PC-3 (cell line): ENCODE measurements around the gene BSG. TPM values are rescaled to one million over a fixed set of nuclear protein-coding genes. Genes with fewer than 3 reads are reported as not detected.

Experiments used
- ATAC-seq: fragments of 200-7000 bp; cut with Tn5 transposase; 2 replicates; pipeline ENCODE4 v1.9.1; 2020; ENCODE audit warnings: mild to moderate bottlenecking, moderate library complexity
- BruUV-seq: library from RNA; stranded (reverse); fragments of 400-500 nt; replicated peaks from 2 replicates; lab custom pipeline; 2021; lab: Mats Ljungman, UMichigan
- CTCF ChIA-PET: fragments of 300-600 bp; sonication (Branson Sonifier 250); formaldehyde crosslinking; loops from one replicate; lab custom pipeline; 2022; ENCODE audit warnings: antibody characterized with exemption; lab: Charles Lee
- POLR2A ChIA-PET: fragments of 300-600 bp; sonication (Branson Sonifier 250); formaldehyde crosslinking; loops from one replicate; lab custom pipeline; 2022; ENCODE audit warnings: antibody characterized with exemption; ENCODE audit not compliant: unreplicated experiment; lab: Charles Lee
- DNase-seq: peaks from one replicate; pipeline ENCODE4 v3.0.0-alpha.2; 2015
- H2AFZ ChIP-seq: fragments of 300-600 bp; sonication (generic); 2 replicates; pipeline ENCODE4 v1.6.0; 2016; ENCODE audit warnings: antibody characterized with exemption, low read length
- H3F3A ChIP-seq: fragments of 300-600 bp; sonication (generic); one replicate; pipeline ENCODE4 v1.6.0; 2017; ENCODE audit warnings: antibody characterized with exemption, low read length, control low read depth, mild to moderate bottlenecking; ENCODE audit not compliant: unreplicated experiment
- H3K27ac ChIP-seq: fragments of 300-600 bp; sonication (generic); 2 replicates; pipeline ENCODE4 v1.5.1; 2016; ENCODE audit warnings: mild to moderate bottlenecking, low read length
- H3K27me3 ChIP-seq: fragments of 300-600 bp; sonication (generic); 2 replicates; pipeline ENCODE4 v1.6.1; 2016; ENCODE audit warnings: low read length, mixed read lengths
- H3K36me3 ChIP-seq: fragments of 300-600 bp; sonication (generic); 2 replicates; pipeline ENCODE4 v1.6.1; 2016; ENCODE audit warnings: low read depth, mixed run types, low read length, mixed read lengths
- H3K4me1 ChIP-seq: fragments of 300-600 bp; sonication (generic); 2 replicates; pipeline ENCODE4 v1.5.1; 2016; ENCODE audit warnings: low read length; ENCODE audit not compliant: insufficient read depth
- H3K4me2 ChIP-seq: fragments of 300-600 bp; sonication (generic); 2 replicates; pipeline ENCODE4 v1.6.0; 2016; ENCODE audit warnings: low read length
- H3K4me3 ChIP-seq: fragments of 300-600 bp; sonication (generic); 2 replicates; pipeline ENCODE4 v1.5.1; 2016; ENCODE audit warnings: mild to moderate bottlenecking, low read length, mixed read lengths
- H3K79me2 ChIP-seq: fragments of 300-600 bp; sonication (generic); 2 replicates; pipeline ENCODE4 v1.6.1; 2017; ENCODE audit warnings: low read length, mixed read lengths
- H3K9ac ChIP-seq: fragments of 300-600 bp; sonication (generic); 2 replicates; pipeline ENCODE4 v1.6.0; 2016; ENCODE audit warnings: mild to moderate bottlenecking, low read length
- H3K9me2 ChIP-seq: fragments of 300-600 bp; sonication (generic); replicated peaks from 2 replicates; pipeline ENCODE4 v1.6.1; 2016; ENCODE audit warnings: mixed run types, low read length, mixed read lengths
- H3K9me3 ChIP-seq: fragments of 300-600 bp; sonication (generic); 2 replicates; pipeline ENCODE4 v1.6.1; 2016; ENCODE audit warnings: low read length, mixed read lengths
- H4K20me1 ChIP-seq: fragments of 300-600 bp; sonication (generic); 2 replicates; pipeline ENCODE4 v1.6.1; 2016; ENCODE audit warnings: low read length, mixed read lengths
- EZH2 ChIP-seq: fragments of 300-600 bp; sonication (generic); IDR thresholded peaks from one replicate; pipeline ENCODE4 v1.6.1; 2017; ENCODE audit warnings: antibody characterized with exemption, mild to moderate bottlenecking, low read length; ENCODE audit not compliant: unreplicated experiment
- EZH2phosphoT487 ChIP-seq: fragments of 300-600 bp; sonication (generic); IDR thresholded peaks from 2 replicates; pipeline ENCODE4 v1.6.1; 2018; ENCODE audit warnings: mild to moderate bottlenecking, antibody characterized with exemption, low read length, borderline replicate concordance
- intact Hi-C: fragments of 100-400 bp; cut with micrococcal nuclease; formaldehyde crosslinking; loops from 2 replicates; pipeline ENCODE4 v1.9.0; 2023
- total RNA-seq: library from RNA; depleted of rRNA; stranded (reverse); fragments of >200 nt; gene quantifications from 2 replicates; pipeline ENCODE4 v1.2.3, GENCODE V29; 2014
- TF ChIP-seq, protein P1 (sequence below): fragments of 300-600 bp; sonication (generic); conservative IDR thresholded peaks from 2 replicates; pipeline ENCODE4 v1.5.1; 2017; ENCODE audit warnings: antibody characterized with exemption, low read depth, mild to moderate bottlenecking, low read length

The BSG gene
- total RNA-seq, 1 experiment from 2014 or later, result 458 TPM

- H2AFZ ChIP-seq, result no peak overlapping the region
- H4K20me1 ChIP-seq, result no peaks in the 10 kb centered on the region
- no peak overlapping the region for H3K4me3 ChIP-seq
- no peaks in the 10 kb centered on the region for H3K36me3 ChIP-seq
- no peaks in the 10 kb centered on the region for H3K79me2 ChIP-seq
- H3F3A ChIP-seq, result no peaks in the 10 kb centered on the region
- intact Hi-C loops, result no loop called here
- H3K4me1 ChIP-seq, result peaks cover 10% of the 10 kb centered on the region
- DNase-seq (peak; percentile 36), ATAC-seq (no peak)
- H3K9me2 ChIP-seq, result no peaks in the 10 kb centered on the region
- H3K9ac ChIP-seq, result no peak overlapping the region
- TF ChIP-seq EZH2 (no peak), EZH2phosphoT487 (no peak)
- H3K9me3 ChIP-seq, result no peaks in the 10 kb centered on the region
- ChIA-PET POLR2A (no interaction called here), CTCF (no interaction called here)
- no peak overlapping the region for H3K4me2 ChIP-seq
- H3K27ac ChIP-seq, result no peak overlapping the region
- no TSS peak for BruUV-seq
- H3K27me3 ChIP-seq, result peaks cover 7% of the 10 kb centered on the region; the same call in 1 of the 2 replicates
These were observed 18.9 kb downstream of the BSG start for GRCh38 chr19:591099-591958.

DNA sequence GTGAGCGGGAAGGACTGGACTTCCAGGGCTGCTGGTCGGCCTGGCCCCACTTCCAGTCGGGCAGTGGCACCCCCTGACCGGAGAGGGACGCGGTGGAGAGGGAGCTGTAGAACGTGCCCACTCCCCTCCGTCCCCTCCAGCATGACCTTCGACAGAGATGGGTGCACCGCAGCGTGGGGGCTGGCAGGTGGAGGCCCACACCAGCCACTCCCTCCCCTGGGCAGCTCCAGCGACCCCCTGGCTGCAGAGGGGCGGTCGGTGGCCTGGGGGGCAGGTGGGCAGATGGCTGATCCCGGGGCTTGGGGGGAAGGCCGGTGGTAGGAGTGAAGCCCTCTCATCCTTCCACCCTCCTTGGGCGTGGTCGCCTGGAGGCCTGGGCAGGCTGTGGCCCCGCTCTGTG, 19.7 kb downstream of the BSG start:
- peaks cover 7% of the 10 kb centered on the region; the same call in 1 of the 2 replicates for H3K27me3 ChIP-seq
- TF ChIP-seq EZH2phosphoT487 (no peak), EZH2 (no peak)
- TF ChIP-seq, protein P1, sequence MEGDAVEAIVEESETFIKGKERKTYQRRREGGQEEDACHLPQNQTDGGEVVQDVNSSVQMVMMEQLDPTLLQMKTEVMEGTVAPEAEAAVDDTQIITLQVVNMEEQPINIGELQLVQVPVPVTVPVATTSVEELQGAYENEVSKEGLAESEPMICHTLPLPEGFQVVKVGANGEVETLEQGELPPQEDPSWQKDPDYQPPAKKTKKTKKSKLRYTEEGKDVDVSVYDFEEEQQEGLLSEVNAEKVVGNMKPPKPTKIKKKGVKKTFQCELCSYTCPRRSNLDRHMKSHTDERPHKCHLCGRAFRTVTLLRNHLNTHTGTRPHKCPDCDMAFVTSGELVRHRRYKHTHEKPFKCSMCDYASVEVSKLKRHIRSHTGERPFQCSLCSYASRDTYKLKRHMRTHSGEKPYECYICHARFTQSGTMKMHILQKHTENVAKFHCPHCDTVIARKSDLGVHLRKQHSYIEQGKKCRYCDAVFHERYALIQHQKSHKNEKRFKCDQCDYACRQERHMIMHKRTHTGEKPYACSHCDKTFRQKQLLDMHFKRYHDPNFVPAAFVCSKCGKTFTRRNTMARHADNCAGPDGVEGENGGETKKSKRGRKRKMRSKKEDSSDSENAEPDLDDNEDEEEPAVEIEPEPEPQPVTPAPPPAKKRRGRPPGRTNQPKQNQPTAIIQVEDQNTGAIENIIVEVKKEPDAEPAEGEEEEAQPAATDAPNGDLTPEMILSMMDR, result no peak
- no peaks in the 10 kb centered on the region for H3F3A ChIP-seq
- ChIA-PET CTCF (no interaction called here), POLR2A (no interaction called here)
- H3K9me3 ChIP-seq, result no peaks in the 10 kb centered on the region
- no peaks in the 10 kb centered on the region for H4K20me1 ChIP-seq
- no TSS peak for BruUV-seq
- no peak for ATAC-seq
- no peak overlapping the region for H3K27ac ChIP-seq
- no peak overlapping the region for H3K4me3 ChIP-seq
- H3K36me3 ChIP-seq, result no peaks in the 10 kb centered on the region
- H2AFZ ChIP-seq, result no peak overlapping the region
- no peak overlapping the region for H3K9ac ChIP-seq
- no peak for DNase-seq
- H3K9me2 ChIP-seq, result no peaks in the 10 kb centered on the region
- H3K4me1 ChIP-seq, result peaks cover 6% of the 10 kb centered on the region; the same call in 1 of the 2 replicates
- no peaks in the 10 kb centered on the region for H3K79me2 ChIP-seq
- H3K4me2 ChIP-seq, result no peak overlapping the region
- intact Hi-C loops, result no loop called here

- Histone ChIP-seq H3K9ac (no peak overlapping the region), H3F3A (no peaks in the 10 kb centered on the region), H3K9me2 (no peaks in the 10 kb centered on the region), H3K4me3 (no peak overlapping the region), H3K4me1 (peaks cover 6% of the 10 kb centered on the region; the same call in 1 of the 2 replicates), H3K4me2 (no peak overlapping the region), H2AFZ (no peak overlapping the region), H3K27me3 (peaks cover 7% of the 10 kb centered on the region; the same call in 1 of the 2 replicates), H3K36me3 (no peaks in the 10 kb centered on the region), H3K27ac (no peak overlapping the region), H3K9me3 (no peaks in the 10 kb centered on the region), H4K20me1 (no peaks in the 10 kb centered on the region), H3K79me2 (no peaks in the 10 kb centered on the region)
- intact Hi-C loops, result no loop called here
- no TSS peak for BruUV-seq
- ATAC-seq (no peak), DNase-seq (no peak)
- POLR2A ChIA-PET, result no interaction called here
- TF ChIP-seq EZH2 (no peak), EZH2phosphoT487 (no peak)
- TF ChIP-seq, protein P1, result no peak
- CTCF ChIA-PET, result no interaction called here
These were observed 20.7 kb downstream of the BSG start for GRCh38 chr19:593055-593454.
